Panc1 (cell line): ENCODE data around the gene MAMDC2.

Experiments
- CTCF ChIP-seq: fragments of 450-650 bp; IDR thresholded peaks from 2 replicates; pipeline ENCODE4 v1.5.1; 2017; ENCODE audit warnings: mild to moderate bottlenecking
- POLR2AphosphoS5 ChIP-seq: IDR thresholded peaks from 2 replicates; pipeline ENCODE4 v1.6.1; 2012; ENCODE audit warnings: mild to moderate bottlenecking, low read depth, low read length, moderate library complexity
- SIN3A ChIP-seq: IDR thresholded peaks from 2 replicates; pipeline ENCODE4 v1.6.1; 2012; ENCODE audit warnings: low read depth, mild to moderate bottlenecking, low read length, moderate library complexity, borderline replicate concordance; ENCODE audit not compliant: insufficient read depth
- TCF7L2 ChIP-seq: IDR thresholded peaks from 2 replicates; pipeline ENCODE4 v1.6.1; 2011; ENCODE audit warnings: mild to moderate bottlenecking, low read depth, low read length, inconsistent platforms

DNA sequence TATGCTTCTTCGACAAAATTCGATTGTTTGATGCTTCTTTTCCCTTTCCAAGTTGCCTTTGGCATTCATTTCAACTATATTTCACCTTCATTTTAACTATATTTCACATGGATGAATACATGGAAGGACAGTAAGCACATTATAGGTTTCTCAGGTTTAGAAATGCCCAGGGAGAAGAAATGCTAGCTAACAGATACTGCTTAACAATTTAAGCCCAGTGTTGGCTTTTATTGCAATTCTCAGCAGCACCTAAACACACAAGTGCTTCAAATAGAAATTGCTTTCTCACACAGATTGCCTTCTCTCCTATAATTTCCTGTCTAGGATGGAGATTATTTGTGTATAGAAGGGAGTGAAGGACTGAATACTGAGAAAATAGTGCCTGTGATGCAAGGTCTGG, 185.0 kb downstream of the MAMDC2 start:
- TF ChIP-seq CTCF (no peak), TCF7L2 (no peak), SIN3A (no peak), POLR2AphosphoS5 (no peak)
